SU-DHL-6 (cell line): ENCODE data around the gene MSX1.

Experiments
- EZH2phosphoT487 ChIP-seq: fragments of 200-600 bp; sonication (generic), shearing (Covaris generic); conservative IDR thresholded peaks from 2 replicates; pipeline ENCODE4 v1.6.1; 2018; ENCODE audit warnings: mild to moderate bottlenecking, antibody characterized with exemption, low read length, moderate library complexity, mixed read lengths
- TF ChIP-seq, protein P1 (sequence below): fragments of 200-600 bp; sonication (generic); IDR thresholded peaks from one replicate; pipeline ENCODE4 v1.5.1; 2017; ENCODE audit warnings: antibody characterized with exemption, mild to moderate bottlenecking, low read length, moderate library complexity; ENCODE audit not compliant: insufficient read depth, poor library complexity, severe bottlenecking

DNA sequence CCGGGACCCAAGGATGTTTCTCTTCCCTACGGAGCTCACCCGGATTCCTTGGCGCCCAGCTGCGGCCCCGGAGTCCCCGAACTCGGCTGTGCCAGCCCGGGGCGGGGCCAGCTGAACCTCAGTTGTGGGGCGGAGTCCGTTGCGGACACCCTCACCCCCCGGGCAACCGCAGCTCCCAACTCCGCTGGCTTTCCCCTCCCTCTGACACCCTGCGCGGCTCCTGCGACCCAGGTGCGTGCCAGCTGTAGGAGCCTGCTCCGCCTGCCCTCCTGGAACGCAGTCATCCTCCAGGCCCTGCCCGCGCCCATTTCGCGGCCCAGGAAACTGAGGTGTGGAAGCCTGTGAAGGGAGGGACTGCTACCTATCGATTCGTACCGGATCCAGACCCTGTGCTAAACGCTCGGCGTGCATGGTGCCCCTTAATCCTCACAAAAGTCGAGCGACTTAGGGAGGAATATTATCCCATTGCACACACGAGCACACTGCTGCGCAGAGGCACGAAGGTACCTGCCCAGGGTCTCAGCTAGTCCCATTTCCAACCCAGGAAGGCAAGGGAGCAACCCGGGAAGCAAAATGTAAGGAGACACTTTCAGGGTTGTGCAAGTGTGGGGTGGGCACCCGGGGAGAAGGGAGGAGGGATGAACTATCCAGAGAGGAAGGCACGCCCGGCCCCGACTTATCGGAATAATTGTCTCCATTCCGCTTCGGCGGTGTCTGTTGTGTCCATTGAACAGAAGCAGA, 12.3 kb downstream of the MSX1 start:
- TF ChIP-seq, protein P1, sequence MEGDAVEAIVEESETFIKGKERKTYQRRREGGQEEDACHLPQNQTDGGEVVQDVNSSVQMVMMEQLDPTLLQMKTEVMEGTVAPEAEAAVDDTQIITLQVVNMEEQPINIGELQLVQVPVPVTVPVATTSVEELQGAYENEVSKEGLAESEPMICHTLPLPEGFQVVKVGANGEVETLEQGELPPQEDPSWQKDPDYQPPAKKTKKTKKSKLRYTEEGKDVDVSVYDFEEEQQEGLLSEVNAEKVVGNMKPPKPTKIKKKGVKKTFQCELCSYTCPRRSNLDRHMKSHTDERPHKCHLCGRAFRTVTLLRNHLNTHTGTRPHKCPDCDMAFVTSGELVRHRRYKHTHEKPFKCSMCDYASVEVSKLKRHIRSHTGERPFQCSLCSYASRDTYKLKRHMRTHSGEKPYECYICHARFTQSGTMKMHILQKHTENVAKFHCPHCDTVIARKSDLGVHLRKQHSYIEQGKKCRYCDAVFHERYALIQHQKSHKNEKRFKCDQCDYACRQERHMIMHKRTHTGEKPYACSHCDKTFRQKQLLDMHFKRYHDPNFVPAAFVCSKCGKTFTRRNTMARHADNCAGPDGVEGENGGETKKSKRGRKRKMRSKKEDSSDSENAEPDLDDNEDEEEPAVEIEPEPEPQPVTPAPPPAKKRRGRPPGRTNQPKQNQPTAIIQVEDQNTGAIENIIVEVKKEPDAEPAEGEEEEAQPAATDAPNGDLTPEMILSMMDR = no peak
- no peak for TF ChIP-seq EZH2phosphoT487
